GM12892 (cell line): ENCODE results near the gene CABCOCO1.

Source experiments
- DNase-seq: peaks from one replicate; pipeline ENCODE4 v3.0.0; 2011; ENCODE audit not compliant: insufficient read length
- FAIRE-seq: peaks from 2 replicates; lab custom pipeline; 2011; peaks lifted over from hg19 to GRCh38; lab: Jason Lieb, UNC
- POLR2A ChIP-seq: IDR thresholded peaks from 2 replicates; pipeline ENCODE4 v1.6.1; 2011; ENCODE audit warnings: low read depth, low read length, control low read depth
- POLR2AphosphoS5 ChIP-seq: IDR thresholded peaks from 2 replicates; pipeline ENCODE4 v1.6.1; 2011; ENCODE audit warnings: low read depth, low read length, control low read depth
- TAF1 ChIP-seq: IDR thresholded peaks from 2 replicates; pipeline ENCODE4 v1.6.1; 2011; ENCODE audit warnings: low read depth, mild to moderate bottlenecking, control low read depth, low read length, borderline replicate concordance

The CABCOCO1 gene

DNA sequence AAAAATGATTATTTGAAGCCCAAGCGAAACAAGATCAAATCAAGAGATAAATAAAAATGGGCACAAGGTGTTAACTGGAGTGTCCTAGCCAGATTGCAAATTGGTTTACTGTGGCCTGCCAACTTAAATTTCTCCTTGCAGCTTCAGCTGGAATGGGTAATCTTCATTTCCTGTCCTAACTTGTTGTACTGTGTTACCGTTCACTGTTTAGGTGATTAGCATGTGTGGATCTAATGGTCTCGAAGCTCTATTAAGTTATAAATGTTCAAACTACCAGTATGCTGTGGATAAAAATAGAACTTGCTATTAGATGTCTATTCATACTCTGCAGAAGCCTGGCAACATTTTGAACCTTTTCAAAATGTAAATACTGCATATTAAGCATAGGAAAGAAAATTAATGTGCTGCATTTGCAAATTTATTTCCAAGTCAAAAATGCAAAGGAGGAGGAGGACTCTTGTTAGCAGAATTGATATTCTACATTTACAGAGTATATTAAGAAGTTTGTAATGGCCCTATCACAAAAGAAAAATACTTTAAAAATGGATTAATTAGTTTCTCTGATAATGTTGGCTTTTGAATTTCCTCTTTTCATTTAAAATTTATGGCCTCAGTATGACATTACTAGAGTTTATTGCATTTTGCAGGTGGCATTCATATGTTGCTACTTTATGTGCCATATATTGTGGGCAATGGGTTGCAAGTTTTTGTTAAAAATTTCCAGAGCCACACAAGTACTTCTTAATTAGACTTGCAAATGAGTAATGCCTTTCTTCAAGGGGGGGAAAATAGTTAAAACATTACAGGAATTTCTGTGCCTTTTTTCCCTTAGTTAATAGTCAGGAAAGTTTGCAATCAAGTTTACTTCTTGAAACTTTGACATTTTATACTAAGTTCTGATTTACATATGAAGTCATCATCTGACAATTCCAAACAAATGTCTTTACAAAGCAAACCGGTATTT lies 92.1 kb downstream of the CABCOCO1 start:
- TF ChIP-seq POLR2A = no peak
- TF ChIP-seq POLR2AphosphoS5 = no peak
- no peak for TF ChIP-seq TAF1
- FAIRE-seq = no peak
- no peak for DNase-seq

GRCh38 chr10:61757001-61757400 lies 94.3 kb downstream of the CABCOCO1 start:
- no peak for TF ChIP-seq POLR2A
- TF ChIP-seq TAF1 = no peak
- no peak for TF ChIP-seq POLR2AphosphoS5
- no peak for FAIRE-seq
- DNase-seq = no peak

DNA sequence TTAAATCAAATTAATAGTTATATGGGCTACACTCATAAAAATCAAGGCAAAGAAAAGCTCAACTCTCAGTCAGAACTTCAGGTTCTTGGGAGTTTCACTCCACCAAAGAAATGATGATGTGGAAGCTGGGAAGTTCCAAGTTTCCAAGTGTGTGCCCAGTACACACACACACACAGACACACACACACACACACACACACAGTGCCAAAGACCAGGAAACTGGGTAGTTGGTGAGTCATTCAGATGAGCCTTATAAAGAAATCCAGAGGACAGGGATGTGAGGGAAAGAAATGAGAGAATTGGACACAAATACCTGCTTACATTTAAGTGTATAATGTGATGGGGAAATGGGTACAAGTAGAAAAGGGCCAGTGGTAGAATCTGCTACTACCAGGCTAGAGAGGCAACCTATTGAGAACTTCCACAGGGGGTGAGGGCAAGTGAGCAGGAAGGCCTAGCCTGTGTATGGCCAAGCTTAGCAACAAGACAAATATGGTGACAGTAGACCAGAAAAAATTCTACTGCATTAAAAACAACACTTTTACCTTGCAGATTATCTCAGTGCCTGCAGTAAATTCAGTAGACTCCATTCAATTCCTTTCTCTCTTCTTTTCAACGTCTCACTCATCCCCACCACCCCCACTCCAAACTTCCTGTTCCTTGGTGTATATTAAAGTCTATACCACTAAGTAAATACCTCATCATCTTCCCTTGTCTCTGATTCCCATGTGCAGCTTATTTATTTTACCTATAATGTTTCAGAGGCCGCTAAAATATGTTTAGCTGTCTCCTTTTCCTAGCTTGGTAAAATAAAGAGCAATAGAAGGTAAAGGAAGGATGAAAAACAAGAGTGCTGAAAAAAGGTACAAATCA lies 95.0 kb downstream of the CABCOCO1 start:
- DNase-seq (no peak), FAIRE-seq (no peak)
- no peak for TF ChIP-seq POLR2A
- TF ChIP-seq TAF1 = no peak
- no peak for TF ChIP-seq POLR2AphosphoS5

GRCh38 chr10:61758433-61758832 lies 95.7 kb downstream of the CABCOCO1 start:
- TF ChIP-seq POLR2AphosphoS5 (no peak), TAF1 (no peak), POLR2A (no peak)
- no peak for DNase-seq
- FAIRE-seq = no peak

DNA sequence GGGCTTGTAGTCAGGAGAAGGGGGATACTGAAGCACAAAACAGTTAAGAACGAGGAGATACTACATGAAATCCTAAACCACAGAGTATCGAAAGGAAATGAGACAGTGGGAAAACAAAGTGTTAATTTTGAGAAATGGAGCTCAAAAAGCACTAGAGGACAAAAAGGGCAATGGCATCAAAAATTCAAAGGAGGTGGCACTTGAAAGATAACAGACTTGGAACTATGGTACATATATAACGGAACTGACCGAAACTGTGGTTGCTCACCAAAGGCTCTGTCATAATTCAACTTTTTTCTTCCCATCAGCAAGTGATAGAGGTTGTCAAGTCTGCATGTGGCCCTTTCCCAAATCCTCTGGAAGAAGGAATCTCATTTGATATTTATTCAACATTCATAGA lies 97.0 kb downstream of the CABCOCO1 start:
- no peak for DNase-seq
- no peak for FAIRE-seq
- TF ChIP-seq POLR2A = no peak
- no peak for TF ChIP-seq POLR2AphosphoS5
- no peak for TF ChIP-seq TAF1

- no peak for FAIRE-seq
- TF ChIP-seq TAF1 = no peak
- TF ChIP-seq POLR2AphosphoS5 = no peak
- TF ChIP-seq POLR2A = no peak
- no peak for DNase-seq
These were observed 98.5 kb downstream of the CABCOCO1 start for GRCh38 chr10:61760943-61761824.

- TF ChIP-seq TAF1 (no peak), POLR2AphosphoS5 (no peak), POLR2A (no peak)
- DNase-seq (no peak), FAIRE-seq (no peak)
These were observed 99.1 kb downstream of the CABCOCO1 start for GRCh38 chr10:61761825-61762217.

DNA sequence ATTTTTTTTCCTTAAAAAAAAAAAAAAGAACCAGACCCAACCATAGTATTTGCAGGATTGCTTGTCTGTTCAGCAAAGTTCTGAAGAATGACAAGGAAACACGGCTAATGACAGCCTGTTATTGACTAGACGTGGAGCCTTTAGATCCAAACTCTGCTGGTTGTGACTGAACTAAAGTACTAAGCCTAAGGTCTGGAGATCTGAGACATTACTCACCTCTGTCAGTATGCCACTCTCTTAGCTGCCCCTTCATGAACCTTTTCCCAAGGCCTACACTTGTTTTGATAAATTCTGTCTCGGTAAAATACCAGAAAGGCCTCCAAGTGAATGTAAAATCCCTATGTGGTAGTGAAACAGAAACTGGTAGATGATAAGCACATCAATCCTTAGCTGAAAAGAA lies 101.0 kb downstream of the CABCOCO1 start:
- FAIRE-seq = no peak
- no peak for TF ChIP-seq TAF1
- TF ChIP-seq POLR2AphosphoS5 = no peak
- TF ChIP-seq POLR2A = no peak
- no peak for DNase-seq

DNA sequence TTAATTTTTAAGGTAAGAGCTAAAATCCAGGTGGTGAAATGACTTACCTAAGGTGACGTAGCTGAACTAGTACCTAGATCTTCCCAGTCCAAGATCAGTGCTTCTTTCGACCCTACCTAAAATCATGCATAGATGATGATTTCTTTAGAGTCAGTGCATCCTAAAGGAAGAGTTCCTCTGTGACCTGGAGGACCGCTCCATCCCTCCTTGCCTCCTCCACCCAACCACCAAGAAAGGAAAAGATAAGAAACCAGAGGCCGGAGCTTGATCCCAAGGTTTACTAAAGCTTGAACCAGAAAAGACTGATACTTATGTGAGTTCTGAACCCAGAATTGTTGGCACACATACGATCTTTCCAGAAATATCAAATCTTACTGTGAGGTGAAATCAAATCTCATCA lies 101.8 kb downstream of the CABCOCO1 start:
- DNase-seq = no peak
- FAIRE-seq = no peak
- TF ChIP-seq POLR2A (no peak), POLR2AphosphoS5 (no peak), TAF1 (no peak)
